ENCODE results near the gene PHF21A. TPM values are rescaled to one million over a fixed set of nuclear protein-coding genes. Genes with fewer than 3 reads are reported as not detected.

Gene PHF21A
- total RNA-seq, 2 experiments from 2014 or later = 36.2 to 40.4 TPM

GRCh38 chr11:45939836-45940235 is 181.4 kb downstream of the PHF21A start:
- ChIA-PET CTCF (no interaction called here), POLR2A (no interaction called here)
- Mint-ChIP-seq H3K4me1 (ENCODE audit: low read depth) (no peaks in the 10 kb centered on the region), H3K4me3 (no peak overlapping the region), H3K9me3 (no peaks in the 10 kb centered on the region), H3K27me3 (no peaks in the 10 kb centered on the region), H3K27ac (no peak overlapping the region), H3K36me3 (ENCODE audit: low read depth) (no peaks in the 10 kb centered on the region)
- intact Hi-C loops (cut with micrococcal nuclease) = no loop called here
- ATAC-seq (no peak), DNase-seq (no peak)
- TF ChIP-seq, protein P1, sequence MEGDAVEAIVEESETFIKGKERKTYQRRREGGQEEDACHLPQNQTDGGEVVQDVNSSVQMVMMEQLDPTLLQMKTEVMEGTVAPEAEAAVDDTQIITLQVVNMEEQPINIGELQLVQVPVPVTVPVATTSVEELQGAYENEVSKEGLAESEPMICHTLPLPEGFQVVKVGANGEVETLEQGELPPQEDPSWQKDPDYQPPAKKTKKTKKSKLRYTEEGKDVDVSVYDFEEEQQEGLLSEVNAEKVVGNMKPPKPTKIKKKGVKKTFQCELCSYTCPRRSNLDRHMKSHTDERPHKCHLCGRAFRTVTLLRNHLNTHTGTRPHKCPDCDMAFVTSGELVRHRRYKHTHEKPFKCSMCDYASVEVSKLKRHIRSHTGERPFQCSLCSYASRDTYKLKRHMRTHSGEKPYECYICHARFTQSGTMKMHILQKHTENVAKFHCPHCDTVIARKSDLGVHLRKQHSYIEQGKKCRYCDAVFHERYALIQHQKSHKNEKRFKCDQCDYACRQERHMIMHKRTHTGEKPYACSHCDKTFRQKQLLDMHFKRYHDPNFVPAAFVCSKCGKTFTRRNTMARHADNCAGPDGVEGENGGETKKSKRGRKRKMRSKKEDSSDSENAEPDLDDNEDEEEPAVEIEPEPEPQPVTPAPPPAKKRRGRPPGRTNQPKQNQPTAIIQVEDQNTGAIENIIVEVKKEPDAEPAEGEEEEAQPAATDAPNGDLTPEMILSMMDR (IDR thresholded peaks at IDR 0.05) = no peak

DNA sequence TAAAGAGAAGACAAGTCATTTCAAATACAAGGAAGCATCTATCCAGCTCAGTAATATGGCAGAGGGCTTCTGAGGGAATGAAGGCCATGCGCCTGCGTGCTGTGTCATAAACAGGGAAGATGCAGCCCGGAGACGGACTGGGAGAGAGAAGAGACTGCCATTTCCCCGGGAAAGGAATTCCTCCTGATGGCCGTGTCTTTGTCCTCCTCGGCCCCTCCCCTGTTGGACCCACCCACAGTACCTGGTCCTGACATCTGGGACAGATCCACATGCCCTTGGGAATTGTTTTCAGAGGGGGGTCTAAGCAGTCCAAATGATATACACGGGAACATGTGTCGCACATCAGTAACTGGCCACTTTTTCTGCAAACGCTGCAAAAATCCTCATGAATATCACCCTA is 183.3 kb downstream of the PHF21A start:
- Mint-ChIP-seq H3K36me3 (ENCODE audit: low read depth) (peaks cover 2% of the 10 kb centered on the region), H3K9me3 (no peaks in the 10 kb centered on the region), H3K27ac (no peak overlapping the region), H3K27me3 (no peaks in the 10 kb centered on the region), H3K4me1 (ENCODE audit: low read depth) (no peaks in the 10 kb centered on the region), H3K4me3 (no peak overlapping the region)
- intact Hi-C loops (cut with micrococcal nuclease) = no loop called here
- CTCF ChIA-PET = no interaction called here
- TF ChIP-seq, protein P1 (IDR thresholded peaks at IDR 0.05) = no peak
- no peak for ATAC-seq
- POLR2A ChIA-PET = no interaction called here
- DNase-seq = no peak

DNA sequence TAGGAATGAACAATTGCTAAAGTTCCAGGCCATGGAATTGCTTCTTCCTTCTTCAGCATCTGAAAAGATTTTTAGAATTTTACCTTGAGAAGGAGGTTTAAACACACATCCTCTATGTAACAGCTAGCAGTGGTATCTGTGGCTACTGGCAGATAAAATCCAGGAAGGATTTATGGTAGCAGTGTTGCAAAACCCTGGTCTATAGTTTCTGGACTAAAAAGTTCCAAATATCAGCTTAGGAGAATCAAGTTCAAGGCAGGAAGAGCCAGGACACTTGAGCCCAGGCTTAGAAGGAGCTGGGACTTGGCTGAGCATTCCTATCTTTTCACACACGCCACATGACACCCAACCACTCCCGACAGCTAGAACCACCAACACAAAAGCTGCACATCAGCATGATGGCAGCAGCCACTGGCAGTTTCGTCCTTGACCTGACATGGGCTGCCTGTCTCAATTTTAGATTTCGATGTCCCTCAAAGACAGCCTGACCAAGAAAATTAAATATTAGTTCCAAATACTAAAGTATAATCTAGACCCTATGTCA is 184.7 kb downstream of the PHF21A start:
- H3K27me3 Mint-ChIP-seq = no peaks in the 10 kb centered on the region
- H3K4me1 Mint-ChIP-seq (ENCODE audit: low read depth) = no peaks in the 10 kb centered on the region
- TF ChIP-seq, protein P1 (IDR thresholded peaks at IDR 0.05) = no peak
- peaks cover 2% of the 10 kb centered on the region for H3K36me3 Mint-ChIP-seq (ENCODE audit: low read depth)
- no peaks in the 10 kb centered on the region for H3K9me3 Mint-ChIP-seq
- intact Hi-C loops (cut with micrococcal nuclease) = no loop called here
- ChIA-PET CTCF (interaction anchor here (2.1 kb wide), 1 partner anchor 28 kb away, joined by 14 read pairs; no protein-coding TSS in a partner anchor), POLR2A (interaction anchor here (1.1 kb wide), 1 partner anchor 19 kb away, joined by 4 read pairs; the partner anchor contains the start of gene PEX16)
- DNase-seq (no peak), ATAC-seq (no peak)
- H3K27ac Mint-ChIP-seq = no peak overlapping the region
- H3K4me3 Mint-ChIP-seq = no peak overlapping the region

DNA sequence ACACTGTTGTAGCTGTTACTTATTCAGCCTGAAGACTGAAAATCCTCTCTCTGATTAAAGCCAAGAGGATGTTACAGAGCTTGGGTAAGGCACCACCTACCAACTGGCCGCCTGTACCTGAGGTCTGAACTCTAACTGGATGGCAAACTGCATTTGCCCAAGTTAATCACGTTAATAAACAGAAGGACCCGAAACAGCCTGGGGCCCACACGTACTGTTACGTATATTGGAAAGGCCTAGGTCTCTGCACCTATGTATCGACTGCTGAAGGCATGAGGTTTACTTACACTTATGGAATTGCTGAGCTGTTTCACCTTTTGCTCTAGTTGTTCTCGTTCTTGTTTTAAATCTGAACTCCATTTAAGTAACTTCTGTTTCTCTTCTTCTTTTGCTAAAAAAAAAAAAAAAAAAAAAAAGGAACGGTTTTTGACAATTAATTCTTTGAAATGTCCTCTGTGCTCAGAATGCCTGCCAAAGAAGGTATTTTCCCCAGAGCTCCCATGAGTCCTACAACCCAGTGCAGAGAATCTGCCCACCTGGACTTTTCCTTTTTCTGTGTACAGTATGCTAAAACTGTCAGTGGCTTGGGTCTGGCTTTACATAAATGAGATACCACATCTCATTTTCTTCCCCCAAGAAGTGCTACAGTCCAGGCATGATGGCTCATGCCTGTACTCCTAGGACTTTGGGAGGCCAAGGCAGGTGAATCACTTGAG is 185.7 kb downstream of the PHF21A start:
- Mint-ChIP-seq H3K36me3 (ENCODE audit: low read depth) (peaks cover 2% of the 10 kb centered on the region), H3K27me3 (no peaks in the 10 kb centered on the region), H3K4me3 (no peak overlapping the region), H3K27ac (no peak overlapping the region), H3K9me3 (no peaks in the 10 kb centered on the region), H3K4me1 (ENCODE audit: low read depth) (peaks cover 7% of the 10 kb centered on the region)
- ATAC-seq (no peak), DNase-seq (no peak)
- intact Hi-C loops (cut with micrococcal nuclease) = no loop called here
- CTCF ChIA-PET = interaction anchor here (2.1 kb wide), 1 partner anchor 30 kb away, joined by 14 read pairs; no protein-coding TSS in a partner anchor
- POLR2A ChIA-PET = interaction anchor here (1.1 kb wide), 1 partner anchor 18 kb away, joined by 4 read pairs; the partner anchor contains the start of gene PEX16
- TF ChIP-seq, protein P1 (IDR thresholded peaks at IDR 0.05) = no peak

Data from activated CD8-positive, alpha-beta T cell treated with anti-CD3 and anti-CD28 coated beads for 36 hours (primary cell).